HG03103 (cell line): ENCODE data around the gene CUZD1.

Experiments
- ATAC-seq: cut with Tn5 transposase; IDR thresholded peaks from one replicate; pipeline ENCODE4 v1.9.1; 2021; ENCODE audit warnings: low read depth; ENCODE audit not compliant: unreplicated experiment

The CUZD1 gene

GRCh38 chr10:122855745-122856144 is 10.1 kb upstream of the CUZD1 start:
- no peak for ATAC-seq

GRCh38 chr10:122854648-122855047 is 9.0 kb upstream of the CUZD1 start:
- no peak for ATAC-seq

- ATAC-seq = no peak
Measured at GRCh38 chr10:122853665-122854313, 8.1 kb upstream of the CUZD1 start.

- no peak for ATAC-seq
Measured at GRCh38 chr10:122852261-122852660, 6.6 kb upstream of the CUZD1 start.

GRCh38 chr10:122850705-122851640 is 5.3 kb upstream of the CUZD1 start:
- ATAC-seq = no peak

- no peak for ATAC-seq
Measured at GRCh38 chr10:122849900-122850605, 4.4 kb upstream of the CUZD1 start.

GRCh38 chr10:122849090-122849489 is 3.4 kb upstream of the CUZD1 start:
- ATAC-seq = no peak

- no peak for ATAC-seq
Measured at GRCh38 chr10:122847782-122848604, 2.3 kb upstream of the CUZD1 start.

- no peak for ATAC-seq
Measured at GRCh38 chr10:122844146-122844545, 1.5 kb downstream of the CUZD1 start.

- ATAC-seq = no peak
Measured at GRCh38 chr10:122841569-122841968, 4.1 kb downstream of the CUZD1 start.

GRCh38 chr10:122839505-122839904 is 6.2 kb downstream of the CUZD1 start:
- no peak for ATAC-seq

- ATAC-seq = no peak
Measured at GRCh38 chr10:122838880-122839279, 6.8 kb downstream of the CUZD1 start.

- ATAC-seq = no peak
Measured at GRCh38 chr10:122835908-122836307, 9.7 kb downstream of the CUZD1 start.

- no peak for ATAC-seq
Measured at GRCh38 chr10:122830965-122831353, 14.7 kb downstream of the CUZD1 start.

GRCh38 chr10:122830273-122830964 is 15.2 kb downstream of the CUZD1 start:
- ATAC-seq = no peak

GRCh38 chr10:122829454-122829853 is 16.2 kb downstream of the CUZD1 start:
- no peak for ATAC-seq

- no peak for ATAC-seq
Measured at GRCh38 chr10:122828716-122829255, 16.9 kb downstream of the CUZD1 start.

- ATAC-seq = no peak
Measured at GRCh38 chr10:122827302-122827701, 18.4 kb downstream of the CUZD1 start.

GRCh38 chr10:122822973-122823690 is 22.5 kb downstream of the CUZD1 start:
- ATAC-seq = no peak
